ENCODE data around the gene NPB. TPM values are rescaled to one million over a fixed set of nuclear protein-coding genes. Genes with fewer than 3 reads are reported as not detected.

Gene NPB
- total RNA-seq, 6 donors from 2014 or later = 0.37 to 1.8 (median 0.94) TPM; not detected in 3

GRCh38 chr17:81942167-81942553 lies 40.1 kb downstream of the NPB start:
- DNase-seq (no peak), ATAC-seq (ENCODE audit: low FRiP score in 2 of 2) (no peak)
- peaks cover 0 to 3% (median 0%) of the 10 kb centered on the region in 4 donors for H3K27me3 ChIP-seq
- H3K9me3 ChIP-seq = no peaks in the 10 kb centered on the region
- H3K27ac ChIP-seq = no peak overlapping the region
- WGBS, 2 donors = 48 to 53% methylated on average over 8 to 12 of the region's 12 CpGs
- no peak overlapping the region for H3K4me3 ChIP-seq
- peaks cover 6 to 22% (median 7%) of the 10 kb centered on the region in 4 donors for H3K4me1 ChIP-seq
- H3K36me3 ChIP-seq = no peaks in the 10 kb centered on the region
- TF ChIP-seq CTCF (IDR thresholded peaks at IDR 0.05) (no peak), POLR2AphosphoS5 (IDR thresholded peaks at IDR 0.05) (no peak), EP300 (IDR thresholded peaks at IDR 0.05) (no peak)

- 85 to 86% methylated on average over 8 to 9 of the region's 9 CpGs for WGBS, 2 donors
- no peak for DNase-seq
These were observed 42.8 kb downstream of the NPB start for GRCh38 chr17:81944858-81945257.

GRCh38 chr17:81947189-81947588 lies 45.2 kb downstream of the NPB start, which contains the start of gene MYADML2:
TSS of gene MYADML2 (minus strand) at chr17:81947233. CDS start at chr17:81941741, 5,492 bp downstream.
- no peak for ATAC-seq (ENCODE audit: low FRiP score in 2 of 2)
- H3K9me3 ChIP-seq = no peaks in the 10 kb centered on the region
- no peaks in the 10 kb centered on the region for H3K27me3 ChIP-seq
- H3K36me3 ChIP-seq = no peaks in the 10 kb centered on the region
- H3K4me1 ChIP-seq = no peaks in the 10 kb centered on the region
- H3K4me3 ChIP-seq = no peak within 1 kb of the TSS
- TF ChIP-seq EP300 (IDR thresholded peaks at IDR 0.05) = no peak
- TF ChIP-seq POLR2A (IDR thresholded peaks at IDR 0.05) = no peak
- TF ChIP-seq POLR2AphosphoS5 (IDR thresholded peaks at IDR 0.05) = no peak
- no peak for TF ChIP-seq CTCF (IDR thresholded peaks at IDR 0.05)
- DNase-seq = peak in 1 of 2 donors; percentile 59
- 90% methylated on average over 12 to 13 of the region's 13 CpGs for WGBS, 2 donors
- no peak within 1 kb of the TSS for H3K27ac ChIP-seq

More at GRCh38 chr17:81944858-81945257, 42.8 kb downstream of the NPB start:
- Histone ChIP-seq H3K27ac (no peak overlapping the region), H3K4me3 (no peak overlapping the region), H3K9me3 (no peaks in the 10 kb centered on the region), H3K36me3 (no peaks in the 10 kb centered on the region), H3K4me1 (peaks cover 0 to 4% (median 0%) of the 10 kb centered on the region in 4 donors), H3K27me3 (no peaks in the 10 kb centered on the region)
- no peak for ATAC-seq (ENCODE audit: low FRiP score in 2 of 2)
- TF ChIP-seq CTCF (IDR thresholded peaks at IDR 0.05) (no peak), POLR2A (IDR thresholded peaks at IDR 0.05) (no peak), POLR2AphosphoS5 (IDR thresholded peaks at IDR 0.05) (no peak), EP300 (IDR thresholded peaks at IDR 0.05) (no peak)

GRCh38 chr17:81948635-81949378 lies 46.8 kb downstream of the NPB start:
- ATAC-seq (ENCODE audit: low FRiP score in 2 of 2) (peak in 1 of 2 donors; percentile 38), DNase-seq (peak in 1 of 2 donors; percentile 52)
- no peaks in the 10 kb centered on the region for H3K36me3 ChIP-seq
- WGBS, 2 donors = 80 to 85% methylated on average over 12 to 15 of the region's 17 CpGs
- H3K27ac ChIP-seq = no peak overlapping the region
- H3K4me3 ChIP-seq = no peak overlapping the region
- H3K4me1 ChIP-seq = no peaks in the 10 kb centered on the region
- no peaks in the 10 kb centered on the region for H3K9me3 ChIP-seq
- no peaks in the 10 kb centered on the region for H3K27me3 ChIP-seq
- no peak for TF ChIP-seq CTCF (IDR thresholded peaks at IDR 0.05)

- no peaks in the 10 kb centered on the region for H3K36me3 ChIP-seq
- H3K9me3 ChIP-seq = no peaks in the 10 kb centered on the region
- TF ChIP-seq POLR2A (IDR thresholded peaks at IDR 0.05) (no peak), POLR2AphosphoS5 (IDR thresholded peaks at IDR 0.05) (no peak), CTCF (IDR thresholded peaks at IDR 0.05) (no peak), EP300 (IDR thresholded peaks at IDR 0.05) (no peak)
- no peaks in the 10 kb centered on the region for H3K4me1 ChIP-seq
- H3K27ac ChIP-seq = no peak overlapping the region
- no peaks in the 10 kb centered on the region for H3K27me3 ChIP-seq
- WGBS, 2 donors = 80 to 86% methylated on average over 15 of the region's 15 CpGs
- no peak for ATAC-seq (ENCODE audit: low FRiP score in 2 of 2)
- no peak overlapping the region for H3K4me3 ChIP-seq
- DNase-seq = peak in 1 of 2 donors; percentile 58
These were observed 48.5 kb downstream of the NPB start for GRCh38 chr17:81950501-81950900.
